GM08714 (cell line): ENCODE measurements around the gene SOX30.

Experiments used
- H3K4me3 ChIP-seq: fragments of 200-500 bp; sonication (Bioruptor generic); 2 replicates; pipeline ENCODE4 v1.5.1; 2014; ENCODE audit warnings: mild to moderate bottlenecking, low read length, inconsistent platforms
- ZNF274 ChIP-seq: IDR thresholded peaks from 2 replicates; pipeline ENCODE4 v1.6.1; 2012; ENCODE audit warnings: mild to moderate bottlenecking, low read depth, low read length

SOX30 gene

DNA sequence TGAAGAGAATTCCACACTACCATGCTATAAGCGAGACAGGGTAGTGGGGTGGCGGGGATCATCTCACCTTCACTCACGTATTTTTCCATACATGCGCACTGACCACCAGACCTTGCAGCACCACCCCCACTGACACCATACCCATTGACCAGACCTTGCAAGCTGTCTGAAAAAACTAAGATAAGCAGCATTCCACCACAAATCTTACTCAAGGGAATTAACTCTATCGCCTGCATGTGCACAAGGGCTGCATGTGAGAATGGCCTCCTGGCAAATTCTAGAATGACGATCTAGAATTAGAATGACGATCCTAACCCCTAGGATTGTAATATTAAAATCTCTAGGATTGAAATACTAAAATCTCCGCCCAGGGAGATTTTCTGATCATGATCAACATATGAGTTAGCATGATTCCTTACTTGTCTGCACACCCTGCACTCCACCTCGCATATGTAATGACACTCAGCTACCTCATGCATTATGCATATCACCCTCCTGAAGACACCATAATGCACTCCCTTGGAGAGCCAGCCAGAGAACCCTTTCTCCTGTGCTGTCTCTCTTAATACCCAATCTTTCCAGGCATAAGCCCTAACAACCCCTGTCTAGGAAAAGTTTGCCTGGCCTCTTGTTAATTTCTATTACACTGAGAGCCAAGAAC lies 11.7 kb downstream of the SOX30 start:
- no peak for TF ChIP-seq ZNF274
- no peak overlapping the region for H3K4me3 ChIP-seq

DNA sequence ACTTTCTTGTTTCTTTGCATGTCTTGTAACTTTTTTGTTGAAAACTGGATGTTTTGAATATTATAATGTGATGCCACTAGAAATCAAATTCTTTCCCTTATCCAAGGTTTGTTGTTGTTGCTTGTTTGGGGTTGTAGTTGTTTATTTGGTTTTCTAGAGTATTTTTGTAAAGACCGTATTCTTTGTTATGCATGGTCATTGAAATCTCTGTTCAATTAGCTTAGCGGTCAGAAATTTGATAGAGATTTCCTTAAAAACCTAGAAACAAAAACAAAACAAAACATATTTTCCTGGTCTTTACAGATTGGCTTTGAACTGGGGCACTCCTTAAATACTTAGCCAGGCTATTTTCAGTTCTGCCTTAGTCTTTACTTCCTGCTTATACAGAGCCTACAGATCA lies 21.9 kb downstream of the SOX30 start:
- no peak for TF ChIP-seq ZNF274
- H3K4me3 ChIP-seq = no peak overlapping the region

DNA sequence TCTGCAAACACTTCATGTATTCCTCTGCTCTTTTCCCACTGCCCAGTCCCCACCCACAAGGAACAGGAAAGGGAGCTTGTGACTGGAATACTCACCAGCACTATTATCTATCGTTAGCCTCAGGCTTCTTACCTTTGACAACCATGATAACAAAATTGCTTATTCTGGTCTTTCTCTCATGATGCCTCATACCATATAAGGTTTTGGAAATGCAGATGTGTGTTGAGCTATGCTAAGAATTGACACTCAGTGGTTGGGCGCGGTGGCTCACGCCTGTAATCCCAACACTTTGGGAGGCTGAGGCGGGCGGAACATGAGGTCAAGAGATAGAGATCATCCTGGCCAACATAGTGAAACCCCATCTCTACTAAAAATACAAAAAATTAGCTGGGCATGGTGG lies 25.4 kb downstream of the SOX30 start:
- TF ChIP-seq ZNF274 = no peak
- H3K4me3 ChIP-seq = no peak overlapping the region

DNA sequence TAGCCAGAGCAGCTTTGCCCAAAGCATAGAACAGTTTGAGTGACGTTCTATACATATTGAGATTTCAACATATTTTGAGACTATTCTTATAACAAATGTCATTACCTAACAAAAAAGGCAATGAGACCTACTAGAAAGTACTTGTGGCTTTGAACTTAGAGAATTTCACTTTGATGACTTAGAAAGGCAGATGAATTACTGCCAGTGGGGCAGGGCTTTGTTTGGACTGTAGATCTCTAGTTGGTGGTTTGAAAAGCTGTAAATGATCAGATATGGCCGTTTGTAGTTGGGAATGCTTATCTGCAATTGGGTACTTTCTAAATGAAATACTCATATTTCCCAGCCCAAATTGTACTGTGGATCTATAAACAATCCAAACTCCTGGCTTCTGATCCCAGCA lies 28.1 kb downstream of the SOX30 start:
- H3K4me3 ChIP-seq = no peak overlapping the region
- TF ChIP-seq ZNF274 = no peak

DNA sequence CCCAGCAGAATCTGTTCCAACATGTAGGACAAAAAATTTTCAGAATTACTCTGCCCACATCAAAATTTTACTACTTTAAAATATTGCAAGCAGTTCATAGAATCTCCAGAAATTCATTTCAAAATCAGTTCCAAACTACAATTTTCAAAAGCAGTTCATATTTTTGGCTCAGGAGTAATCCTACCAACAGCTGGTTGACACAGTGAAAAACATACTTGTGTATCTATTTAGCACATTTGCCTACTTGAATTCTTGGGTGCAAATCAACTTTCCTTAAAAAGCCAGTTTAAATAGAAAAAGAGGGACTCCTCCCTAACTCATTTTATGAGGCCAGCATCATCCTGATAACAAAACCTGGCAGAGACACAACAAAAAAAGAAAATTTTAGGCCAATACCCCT lies 31.5 kb downstream of the SOX30 start:
- no peak for TF ChIP-seq ZNF274
- no peak overlapping the region for H3K4me3 ChIP-seq

DNA sequence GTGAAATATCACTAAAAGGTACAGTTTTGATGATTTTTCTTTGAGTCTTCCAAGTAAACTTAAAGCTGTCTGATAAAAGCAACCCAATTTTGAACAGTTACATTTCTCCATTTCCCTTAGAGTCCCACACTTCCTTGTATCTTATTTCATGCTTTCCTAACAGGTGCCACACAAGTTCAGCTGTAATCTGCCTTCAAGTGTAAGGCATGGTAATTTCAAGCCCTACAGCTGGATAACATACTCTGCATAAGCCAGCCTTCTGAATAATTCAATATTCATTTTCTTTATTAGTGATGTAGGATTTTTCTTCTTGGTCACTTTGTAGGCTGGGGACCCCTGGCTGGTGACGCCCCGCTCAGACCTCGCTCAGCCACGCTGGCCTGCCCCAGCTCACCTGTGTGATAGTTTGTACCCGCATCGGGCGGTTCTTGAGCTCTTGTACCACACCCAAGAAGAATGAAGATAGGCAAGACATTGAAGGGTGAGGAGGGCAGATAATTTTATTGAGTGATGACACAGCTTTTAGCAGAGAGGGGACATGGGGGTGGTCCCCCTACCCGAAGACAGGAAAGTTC lies 34.0 kb downstream of the SOX30 start:
- no peak for TF ChIP-seq ZNF274
- H3K4me3 ChIP-seq = no peak overlapping the region

DNA sequence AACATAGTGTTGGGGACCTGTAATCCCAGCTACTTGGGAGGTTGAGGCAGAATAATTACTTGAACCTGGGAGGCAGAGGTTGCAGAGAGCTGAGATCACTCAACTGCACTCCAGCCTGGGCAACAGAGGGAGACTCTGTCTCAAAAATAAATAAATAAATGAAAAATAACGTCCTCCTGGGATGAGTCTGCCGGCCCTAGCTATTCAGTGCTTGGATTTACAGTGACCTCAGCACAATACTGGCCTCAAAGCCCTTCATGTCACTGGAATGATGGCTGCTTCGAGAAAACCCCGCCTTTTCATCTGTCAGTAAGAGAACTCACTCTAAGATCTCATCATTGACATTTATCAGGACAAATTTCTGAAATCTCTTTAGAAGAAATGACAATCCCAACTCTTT lies 35.5 kb downstream of the SOX30 start:
- no peak for TF ChIP-seq ZNF274

DNA sequence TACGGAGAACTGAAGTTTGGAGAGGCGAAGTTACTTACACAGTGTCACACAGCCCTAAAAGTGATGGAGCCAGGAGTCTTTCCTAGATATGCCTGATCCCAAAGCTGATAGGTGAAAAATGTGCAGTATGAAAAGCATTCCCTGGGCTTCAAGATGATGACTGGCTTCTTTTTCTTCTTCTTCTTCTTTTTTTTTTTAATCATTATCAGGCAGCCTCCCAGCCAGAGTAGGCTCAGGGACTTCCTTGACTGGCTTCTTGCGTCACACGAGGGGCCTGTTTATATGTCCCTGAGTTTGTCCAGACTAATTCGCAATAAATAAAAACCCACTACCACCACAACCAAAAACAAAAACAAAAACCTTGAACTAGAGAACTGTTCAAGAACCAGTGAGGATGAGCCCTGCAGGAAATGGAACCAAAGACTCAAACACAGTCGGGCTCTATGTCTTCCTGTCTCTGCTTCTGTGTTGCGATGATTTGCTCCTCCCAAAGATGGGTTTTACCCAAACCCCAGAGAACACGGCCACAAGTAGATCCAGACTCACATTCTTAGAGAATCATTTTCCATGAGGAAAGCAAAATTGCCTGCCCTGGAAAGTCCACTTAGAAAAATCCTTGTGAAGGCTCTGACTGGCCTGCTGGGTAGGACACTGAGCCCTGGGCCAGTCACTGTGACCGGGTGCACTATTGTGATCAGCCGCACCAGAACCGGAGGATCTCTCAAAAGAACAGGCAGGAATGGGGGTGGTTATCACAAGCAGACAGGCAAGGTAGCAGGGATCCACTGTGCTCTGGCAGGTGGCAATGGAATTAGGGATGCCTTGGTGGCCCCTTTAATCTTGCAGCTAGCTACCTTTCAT lies 38.6 kb downstream of the SOX30 start:
- H3K4me3 ChIP-seq = no peak overlapping the region
- no peak for TF ChIP-seq ZNF274

More for the DNA sequence above, 35.5 kb downstream of the SOX30 start:
- no peak overlapping the region for H3K4me3 ChIP-seq

DNA sequence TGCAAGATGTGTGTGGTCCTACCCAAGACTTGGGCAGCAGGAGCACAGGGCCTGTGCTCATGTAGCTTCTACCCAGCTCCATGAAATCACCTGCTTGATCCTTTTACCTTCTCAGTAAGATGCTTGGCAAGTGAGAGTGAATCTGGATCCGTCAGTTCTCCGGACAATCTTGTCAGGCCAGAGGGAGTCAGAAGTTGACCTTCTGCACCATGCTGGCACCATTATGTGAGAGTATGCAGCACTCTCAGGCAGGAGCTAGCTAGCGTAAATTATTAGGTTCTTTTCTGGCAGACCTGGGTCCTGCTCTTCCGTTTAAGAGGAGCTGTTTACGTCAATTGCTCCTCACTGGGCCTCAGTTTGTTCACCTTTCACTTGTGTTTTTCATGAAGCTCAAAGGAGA lies 39.7 kb downstream of the SOX30 start:
- no peak for TF ChIP-seq ZNF274
- no peak overlapping the region for H3K4me3 ChIP-seq

DNA sequence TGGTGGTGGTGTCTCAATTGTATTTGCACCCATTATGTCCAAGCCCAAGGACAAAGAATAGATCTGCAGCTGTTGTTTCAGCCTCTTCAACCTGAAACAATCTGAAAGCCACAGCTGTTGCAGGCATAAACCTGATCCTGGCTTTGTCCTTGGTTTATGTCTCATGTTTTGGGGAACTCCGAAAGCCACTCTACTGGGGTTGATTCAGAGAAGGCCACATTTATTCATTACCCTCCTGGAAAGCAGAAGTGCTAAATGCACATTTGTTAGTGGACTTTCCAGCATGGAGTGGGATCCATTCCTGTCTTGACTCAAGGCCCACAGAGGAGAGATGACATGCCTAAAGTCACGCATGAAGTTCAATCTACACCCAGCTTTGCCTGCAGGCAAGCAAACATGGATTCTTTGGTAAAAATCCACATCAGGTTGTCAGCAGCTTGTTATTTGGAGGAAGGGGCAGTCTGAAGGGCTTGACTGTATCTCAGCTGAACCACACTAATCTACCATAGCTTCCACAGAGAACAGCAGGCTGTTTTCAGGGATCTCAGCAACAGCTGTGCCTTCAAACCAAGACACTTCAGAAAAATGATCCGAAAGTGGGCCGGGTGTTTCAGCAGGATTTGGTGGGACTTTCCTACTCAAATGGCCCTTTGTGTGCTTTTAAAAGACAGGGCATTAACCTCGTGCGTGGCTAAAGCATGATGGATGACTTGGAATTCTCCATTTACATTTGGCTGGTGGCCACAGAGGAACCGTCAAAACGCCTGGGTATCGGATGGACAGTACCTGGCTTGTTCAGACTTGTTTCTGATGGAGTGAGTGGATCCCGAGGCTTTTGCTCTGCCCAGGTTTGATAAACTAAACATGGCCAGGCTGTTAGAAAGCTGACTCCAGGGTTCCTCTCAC lies 40.4 kb downstream of the SOX30 start:
- H3K4me3 ChIP-seq = no peak overlapping the region
- no peak for TF ChIP-seq ZNF274

DNA sequence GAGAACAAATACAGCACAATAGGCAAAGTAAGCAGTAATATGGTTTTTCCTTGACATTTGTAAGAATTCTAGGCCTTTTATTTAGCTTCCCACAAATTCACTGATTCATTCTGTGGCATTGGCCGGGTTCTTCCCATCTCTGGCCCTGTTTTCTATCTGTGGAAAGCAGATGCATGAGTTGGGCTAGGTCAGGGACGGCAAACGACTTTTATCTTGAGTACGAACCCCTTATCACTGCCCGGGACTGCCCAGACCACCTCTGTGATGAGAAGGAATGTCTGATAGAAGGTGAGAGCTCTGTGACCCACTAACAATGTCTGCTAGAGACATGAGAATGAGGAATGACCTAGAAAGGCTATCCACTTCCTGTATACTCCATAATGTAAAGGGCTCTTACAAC lies 41.2 kb downstream of the SOX30 start:
- no peak for TF ChIP-seq ZNF274
- H3K4me3 ChIP-seq = no peak overlapping the region

DNA sequence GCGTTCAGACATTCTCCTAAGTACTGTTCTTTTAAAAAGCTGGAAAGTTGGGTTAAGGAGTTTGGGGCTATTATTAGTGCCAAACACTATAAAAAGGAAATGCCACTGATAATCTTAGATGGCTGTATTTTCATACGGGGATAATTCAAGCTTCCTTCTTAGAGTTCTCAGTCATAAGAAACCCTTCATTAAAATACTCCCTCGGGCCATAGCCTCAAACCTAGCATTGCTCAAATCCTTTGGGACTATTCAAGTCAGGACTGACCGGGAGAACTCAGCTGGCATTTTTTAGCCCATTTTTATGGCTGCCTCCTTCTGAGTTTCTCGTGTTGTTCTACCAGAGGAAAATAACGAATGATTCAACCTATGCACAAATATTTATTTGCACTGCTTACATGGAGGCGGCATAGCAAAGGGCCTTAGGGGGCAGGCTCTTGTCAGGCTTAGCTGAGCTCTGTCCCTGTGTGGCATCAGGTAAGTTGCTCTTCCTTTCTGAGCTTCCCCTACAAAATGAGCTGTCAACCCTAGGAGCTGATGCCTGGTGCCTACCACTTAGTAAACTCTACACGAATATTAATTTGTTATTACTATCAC lies 43.2 kb downstream of the SOX30 start:
- H3K4me3 ChIP-seq = no peak overlapping the region
- TF ChIP-seq ZNF274 = no peak

DNA sequence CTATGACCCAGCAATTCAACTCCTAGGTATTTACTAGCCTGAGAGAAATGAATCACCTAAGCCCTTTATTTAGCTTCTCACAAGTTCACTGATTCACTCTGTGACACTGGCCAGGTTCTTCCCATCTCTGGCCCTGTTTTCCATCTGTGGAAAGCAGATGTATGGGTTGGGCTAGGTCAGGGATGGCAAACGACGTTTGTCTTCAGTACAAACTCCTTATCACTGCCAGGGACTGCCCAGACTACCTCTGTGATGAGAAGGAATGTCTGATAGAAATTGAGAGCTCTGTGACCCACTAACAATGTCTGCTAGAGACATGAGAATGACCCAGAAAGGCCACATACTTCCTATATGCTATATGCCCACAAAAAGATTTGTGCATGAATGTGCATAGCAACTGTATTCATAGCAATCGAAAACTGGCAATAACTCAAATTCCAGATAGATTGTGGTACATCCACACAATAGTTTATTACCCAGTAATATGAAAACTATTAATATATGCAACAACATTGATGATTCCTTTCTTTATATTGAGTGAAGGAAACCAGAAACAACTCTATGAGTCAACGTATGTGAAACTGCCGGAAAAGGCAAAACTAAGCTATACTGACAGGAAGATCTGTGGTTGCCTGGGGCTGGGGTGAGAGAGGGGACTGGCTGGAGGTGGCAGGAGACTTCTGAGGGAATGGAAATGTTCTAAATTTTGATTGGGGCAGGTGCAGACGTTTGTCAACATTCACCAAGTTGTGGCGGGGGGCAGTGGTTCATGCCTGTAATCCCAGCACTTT lies 44.7 kb downstream of the SOX30 start:
- H3K4me3 ChIP-seq = no peak overlapping the region
- no peak for TF ChIP-seq ZNF274
